ENCODE data around the gene HDAC1.

DNA sequence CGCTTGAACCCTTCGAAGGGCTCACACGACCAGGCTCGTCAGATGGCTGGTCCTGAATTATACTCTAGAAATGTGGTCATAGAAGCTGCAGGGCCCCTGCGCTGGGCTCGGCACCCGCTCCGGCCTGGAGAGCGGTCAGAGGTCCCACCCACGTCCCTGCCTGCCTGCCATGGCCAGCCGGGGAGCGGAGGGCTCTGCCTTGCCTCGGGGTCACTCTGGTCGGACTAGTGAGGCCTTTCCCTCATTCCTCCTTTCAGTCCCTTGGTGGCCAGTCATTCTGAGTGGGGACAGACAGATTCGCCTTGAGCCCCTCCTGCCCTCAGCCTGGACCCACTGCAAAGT, 44.7 kb downstream of the HDAC1 start:
- TF ChIP-seq, protein P1, sequence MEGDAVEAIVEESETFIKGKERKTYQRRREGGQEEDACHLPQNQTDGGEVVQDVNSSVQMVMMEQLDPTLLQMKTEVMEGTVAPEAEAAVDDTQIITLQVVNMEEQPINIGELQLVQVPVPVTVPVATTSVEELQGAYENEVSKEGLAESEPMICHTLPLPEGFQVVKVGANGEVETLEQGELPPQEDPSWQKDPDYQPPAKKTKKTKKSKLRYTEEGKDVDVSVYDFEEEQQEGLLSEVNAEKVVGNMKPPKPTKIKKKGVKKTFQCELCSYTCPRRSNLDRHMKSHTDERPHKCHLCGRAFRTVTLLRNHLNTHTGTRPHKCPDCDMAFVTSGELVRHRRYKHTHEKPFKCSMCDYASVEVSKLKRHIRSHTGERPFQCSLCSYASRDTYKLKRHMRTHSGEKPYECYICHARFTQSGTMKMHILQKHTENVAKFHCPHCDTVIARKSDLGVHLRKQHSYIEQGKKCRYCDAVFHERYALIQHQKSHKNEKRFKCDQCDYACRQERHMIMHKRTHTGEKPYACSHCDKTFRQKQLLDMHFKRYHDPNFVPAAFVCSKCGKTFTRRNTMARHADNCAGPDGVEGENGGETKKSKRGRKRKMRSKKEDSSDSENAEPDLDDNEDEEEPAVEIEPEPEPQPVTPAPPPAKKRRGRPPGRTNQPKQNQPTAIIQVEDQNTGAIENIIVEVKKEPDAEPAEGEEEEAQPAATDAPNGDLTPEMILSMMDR (IDR thresholded peaks at IDR 0.05 in 8 of 11, conservative IDR thresholded peaks at IDR 0.05 in 3 of 11), result no peak
- TF ChIP-seq POLR2A (IDR thresholded peaks at IDR 0.05), result no peak

Data from spleen (tissue), 7 donors.